Esophagus squamous epithelium (tissue), 5 donors: Measurements from ENCODE around the gene MERTK. TPM values are rescaled to one million over a fixed set of nuclear protein-coding genes. Genes with fewer than 3 reads are reported as not detected.
"Not testable (repeated sequence)": the region's sequence is repeated elsewhere in the genome, so short reads cannot be mapped to it uniquely, and the experiment has no call there.

Source experiments
- DNase-seq: peaks from one replicate; lab custom pipeline; 2025; lab: John Stamatoyannopoulos, UW
- H3K27ac ChIP-seq, 4 donors: fragments of 200-600 bp; sonication (generic); one replicate each; pipeline ENCODE4 v1.5.1; 2016 to 2019; ENCODE audit warnings: mild to moderate bottlenecking in 1 of 4
- H3K27me3 ChIP-seq, 4 donors: fragments of 200-600 bp; sonication (generic); 1 replicate in 3 of 4; 2 replicates in 1 of 4; pipeline versions ENCODE4 v1.5.1 to v1.6.0; 2017 to 2021; ENCODE audit warnings: antibody characterized with exemption in 1 of 4
- H3K36me3 ChIP-seq, 3 donors: fragments of 200-600 bp; sonication (generic); one replicate each; pipeline ENCODE4 v1.5.1; 2016 to 2019
- H3K4me1 ChIP-seq, 3 donors: fragments of 200-600 bp; sonication (generic); one replicate each; pipeline ENCODE4 v1.5.1; 2017 to 2019
- H3K4me3 ChIP-seq, 4 donors: fragments of 200-600 bp; sonication (generic); 1 replicate in 3 of 4; 2 replicates in 1 of 4; pipeline ENCODE4 v1.5.1; 2016 to 2019; ENCODE audit warnings: mild to moderate bottlenecking in 2 of 4, moderate library complexity in 1 of 4
- H3K9me3 ChIP-seq, 3 donors: fragments of 200-600 bp; sonication (generic); one replicate each; pipeline ENCODE4 v1.5.1; 2016 to 2019
- POLR2A ChIP-seq, 4 donors: fragments of 450-650 bp; IDR thresholded peaks; one replicate each; pipeline ENCODE4 v1.6.1; 2017; ENCODE audit warnings: antibody characterized with exemption in 4 of 4, mild to moderate bottlenecking in 4 of 4, moderate library complexity in 3 of 4
- WGBS, 2 donors: methylation state at CpG; one replicate each; pipeline ENCODE4 v1.1.5; 2018; 5-methylcytosine and 5-hydroxymethylcytosine counted together
- intact Hi-C: fragments of 100-400 bp; cut with DNase I; formaldehyde crosslinking; loops from one replicate; pipeline ENCODE4 v1.15.0; 2022
- total RNA-seq, 4 donors: library from RNA; depleted of rRNA; stranded (reverse); fragments of >200 nt; gene quantifications; one replicate each; pipeline ENCODE4 v1.1.0, GENCODE V29; 2016
- TF ChIP-seq, protein P1 (sequence below), 6 experiments: fragments of 450-650 bp in 4 of 6; fragments of 200-600 bp in 2 of 6; sonication (generic) in 2 of 6; IDR thresholded peaks; one replicate each; pipeline ENCODE4 v1.5.1; 2016 to 2019; ENCODE audit warnings: antibody characterized with exemption in 6 of 6, mild to moderate bottlenecking in 4 of 6, moderate library complexity in 4 of 6
- donor health status: DM: yes; HTN: yes; CAD: no.

The MERTK gene
- total RNA-seq, 4 donors from 2014 or later, result 1.7 to 13.7 (median 7.0) TPM

DNA sequence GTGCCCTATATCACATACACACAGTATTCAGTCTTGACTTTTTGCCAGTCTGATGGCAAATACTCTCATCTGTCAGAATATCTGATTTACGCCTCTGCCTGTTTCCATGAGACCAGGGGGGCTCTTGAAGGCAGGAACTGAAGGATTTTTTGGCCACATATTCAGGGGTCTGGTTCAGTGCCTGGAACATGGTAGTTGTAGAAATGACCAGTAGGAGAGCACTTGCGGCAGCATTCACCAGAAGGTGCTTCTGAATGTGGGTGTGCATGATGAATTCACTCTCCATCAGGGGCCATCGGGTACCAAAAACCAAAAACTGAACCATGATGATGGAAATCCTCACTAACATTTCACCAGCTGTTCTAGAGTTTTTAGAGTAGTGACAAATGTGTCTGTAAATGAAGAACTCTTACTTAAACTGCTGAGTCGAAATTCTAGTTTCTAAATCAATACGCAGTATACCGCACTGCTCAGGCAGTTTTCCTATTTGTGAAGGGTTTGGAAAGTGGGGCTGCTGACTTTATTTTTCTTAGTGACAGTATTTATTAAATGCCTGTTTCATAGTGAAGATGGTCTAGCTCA is 54.6 kb downstream of the MERTK start:
- TF ChIP-seq POLR2A (IDR thresholded peaks at IDR 0.05), result no peak
- TF ChIP-seq, protein P1, sequence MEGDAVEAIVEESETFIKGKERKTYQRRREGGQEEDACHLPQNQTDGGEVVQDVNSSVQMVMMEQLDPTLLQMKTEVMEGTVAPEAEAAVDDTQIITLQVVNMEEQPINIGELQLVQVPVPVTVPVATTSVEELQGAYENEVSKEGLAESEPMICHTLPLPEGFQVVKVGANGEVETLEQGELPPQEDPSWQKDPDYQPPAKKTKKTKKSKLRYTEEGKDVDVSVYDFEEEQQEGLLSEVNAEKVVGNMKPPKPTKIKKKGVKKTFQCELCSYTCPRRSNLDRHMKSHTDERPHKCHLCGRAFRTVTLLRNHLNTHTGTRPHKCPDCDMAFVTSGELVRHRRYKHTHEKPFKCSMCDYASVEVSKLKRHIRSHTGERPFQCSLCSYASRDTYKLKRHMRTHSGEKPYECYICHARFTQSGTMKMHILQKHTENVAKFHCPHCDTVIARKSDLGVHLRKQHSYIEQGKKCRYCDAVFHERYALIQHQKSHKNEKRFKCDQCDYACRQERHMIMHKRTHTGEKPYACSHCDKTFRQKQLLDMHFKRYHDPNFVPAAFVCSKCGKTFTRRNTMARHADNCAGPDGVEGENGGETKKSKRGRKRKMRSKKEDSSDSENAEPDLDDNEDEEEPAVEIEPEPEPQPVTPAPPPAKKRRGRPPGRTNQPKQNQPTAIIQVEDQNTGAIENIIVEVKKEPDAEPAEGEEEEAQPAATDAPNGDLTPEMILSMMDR (IDR thresholded peaks at IDR 0.05), result no peak
- H3K9me3 ChIP-seq, result no peaks in the 10 kb centered on the region
- H3K4me1 ChIP-seq, result peaks cover 4 to 20% (median 4%) of the 10 kb centered on the region in 3 donors
- intact Hi-C loops, result no loop called here
- DNase-seq, result no peak
- WGBS, 2 donors, result 90 to 92% methylated on average over 5 to 6 of the region's 6 CpGs
- no peaks in the 10 kb centered on the region for H3K36me3 ChIP-seq
- H3K27me3 ChIP-seq, result peaks cover 0 to 49% (median 0%) of the 10 kb centered on the region in 4 donors
- no peak overlapping the region for H3K27ac ChIP-seq
- H3K4me3 ChIP-seq, result no peak overlapping the region

DNA sequence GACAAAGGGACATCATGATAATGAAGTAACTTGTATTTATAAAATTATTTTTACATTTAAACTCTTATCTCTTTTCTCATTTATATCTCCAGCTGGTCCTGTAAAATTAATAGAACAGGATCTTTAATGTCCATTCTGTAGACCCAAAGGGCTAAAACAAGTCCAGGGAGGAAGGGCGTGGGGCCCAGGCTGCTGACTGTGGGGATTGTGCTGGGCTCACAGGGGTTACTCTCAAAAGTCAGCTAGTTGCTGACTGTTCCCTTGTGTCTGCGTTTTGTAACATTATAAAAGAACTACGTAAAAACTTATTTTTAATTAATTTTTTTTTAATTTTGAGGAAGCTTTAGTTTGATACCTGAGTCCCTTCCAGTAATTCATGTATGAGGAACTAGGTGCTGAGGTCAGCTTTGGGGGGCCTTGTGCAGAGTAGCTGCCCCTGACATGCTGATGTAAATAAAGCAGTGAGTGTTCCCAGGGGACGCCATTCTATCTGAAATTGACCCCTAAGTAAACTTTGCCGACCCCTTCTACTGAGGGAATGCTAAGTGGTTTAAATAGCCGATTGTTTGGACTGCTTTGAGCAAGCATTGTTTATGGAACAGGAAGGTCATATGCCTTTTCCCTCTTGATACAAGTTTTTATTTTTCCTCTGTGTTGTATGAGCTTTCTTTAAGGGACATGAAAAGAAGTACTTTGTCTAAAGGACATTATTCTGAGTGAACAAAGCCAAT is 56.4 kb downstream of the MERTK start:
- intact Hi-C loops, result no loop called here
- Histone ChIP-seq H3K27ac (peak overlapping the region in 1 of 4 donors; percentile 43), H3K4me1 (peaks cover 4 to 36% (median 8%) of the 10 kb centered on the region in 3 donors), H3K4me3 (no peak overlapping the region), H3K36me3 (no peaks in the 10 kb centered on the region), H3K9me3 (no peaks in the 10 kb centered on the region), H3K27me3 (peaks cover 0 to 38% (median 0%) of the 10 kb centered on the region in 4 donors)
- TF ChIP-seq, protein P1 (IDR thresholded peaks at IDR 0.05), result no peak
- TF ChIP-seq POLR2A (IDR thresholded peaks at IDR 0.05), result no peak
- no peak for DNase-seq
- WGBS, 2 donors, result 65% methylated on average over 6 of the region's 6 CpGs

DNA sequence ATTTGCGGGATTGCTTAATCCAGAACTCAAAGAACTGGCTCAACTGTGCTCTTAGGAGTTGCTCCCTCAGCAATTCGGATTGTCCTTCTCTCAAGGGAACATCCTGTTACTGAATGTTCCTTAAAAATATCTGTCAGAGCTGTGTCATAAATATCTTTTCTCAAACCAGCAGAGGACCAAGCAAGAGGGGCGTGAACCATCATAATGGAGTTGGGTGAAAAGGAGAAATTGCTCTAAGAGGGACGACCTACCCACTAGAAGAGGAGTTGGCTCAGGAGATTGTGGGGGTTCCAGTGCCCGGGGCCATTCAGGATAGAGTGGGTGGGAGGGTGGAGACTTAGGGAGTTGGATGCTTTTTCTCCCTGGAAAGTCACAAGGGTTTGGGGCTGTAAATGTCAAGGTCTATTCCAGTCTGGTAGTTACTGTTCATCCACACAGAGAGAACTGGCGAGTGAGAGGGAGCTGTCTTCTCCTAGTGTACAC is 59.5 kb downstream of the MERTK start:
- intact Hi-C loops, result no loop called here
- Histone ChIP-seq H3K36me3 (no peaks in the 10 kb centered on the region), H3K4me3 (no peak overlapping the region), H3K4me1 (peaks cover 4 to 36% (median 8%) of the 10 kb centered on the region in 3 donors), H3K27me3 (peaks cover 0 to 17% (median 0%) of the 10 kb centered on the region in 4 donors), H3K27ac (peak overlapping the region; percentile 49 to 89 (median 73)), H3K9me3 (no peaks in the 10 kb centered on the region)
- no peak for TF ChIP-seq POLR2A (IDR thresholded peaks at IDR 0.05)
- TF ChIP-seq, protein P1 (IDR thresholded peaks at IDR 0.05), result no peak
- no peak for DNase-seq
- 63 to 66% methylated on average over 6 of the region's 6 CpGs for WGBS, 2 donors

DNA sequence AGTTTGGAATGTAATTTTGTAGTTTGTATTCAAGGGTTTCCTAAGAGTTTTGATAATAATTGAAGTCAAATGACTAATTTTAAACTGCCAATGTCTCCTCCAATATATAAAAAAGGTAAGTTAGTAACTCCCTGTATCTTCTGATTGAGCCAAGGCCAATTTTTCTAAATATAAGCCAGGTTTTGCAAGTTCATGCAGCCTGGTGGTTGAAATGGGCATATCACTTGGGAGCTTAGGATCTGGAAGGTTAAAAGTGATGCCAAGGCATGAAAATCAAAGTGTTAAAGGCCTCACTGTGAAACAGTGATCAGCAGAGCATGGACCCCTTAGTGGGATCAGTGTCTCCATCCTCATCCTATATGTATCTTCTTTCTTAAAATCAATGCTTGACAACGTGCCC is 60.5 kb downstream of the MERTK start:
- no peaks in the 10 kb centered on the region for H3K36me3 ChIP-seq
- WGBS, 2 donors, result 73 to 74% methylated on average over 1 of the region's 1 CpG
- DNase-seq, result no peak
- intact Hi-C loops, result no loop called here
- peaks cover 4 to 36% (median 8%) of the 10 kb centered on the region in 3 donors for H3K4me1 ChIP-seq
- peaks cover 0 to 14% (median 0%) of the 10 kb centered on the region in 4 donors for H3K27me3 ChIP-seq
- TF ChIP-seq POLR2A (IDR thresholded peaks at IDR 0.05), result no peak
- TF ChIP-seq, protein P1 (IDR thresholded peaks at IDR 0.05), result peak in 2 of 6 experiments; percentile 14 to 25
- H3K27ac ChIP-seq, result peak overlapping the region in 3 of 4 donors; percentile 65 to 89 (median 81)
- H3K9me3 ChIP-seq, result no peaks in the 10 kb centered on the region
- H3K4me3 ChIP-seq, result no peak overlapping the region

DNA sequence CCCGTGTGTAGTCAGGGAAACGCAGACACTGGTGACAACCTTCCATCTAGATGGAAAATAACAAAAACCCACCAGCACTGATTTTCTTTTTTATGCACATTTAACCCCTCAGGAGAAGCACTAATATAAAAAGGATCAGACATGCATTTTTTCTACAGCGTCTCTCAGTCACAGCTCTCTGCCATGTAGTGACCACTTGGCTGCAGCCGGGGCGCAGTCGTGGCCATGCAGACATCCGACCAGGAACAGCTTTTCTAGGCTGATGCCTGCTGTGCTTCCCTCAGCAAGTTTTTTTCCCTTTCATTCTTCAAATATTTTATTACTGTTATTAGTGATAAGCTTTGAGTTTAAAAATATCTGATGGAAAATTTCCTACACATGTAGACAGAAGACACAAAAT is 63.3 kb downstream of the MERTK start:
- WGBS, 2 donors, result 92 to 93% methylated on average over 7 of the region's 7 CpGs
- no peaks in the 10 kb centered on the region for H3K36me3 ChIP-seq
- H3K4me1 ChIP-seq, result peaks cover 4 to 25% (median 8%) of the 10 kb centered on the region in 3 donors
- TF ChIP-seq, protein P1 (IDR thresholded peaks at IDR 0.05), result no peak
- no peak for TF ChIP-seq POLR2A (IDR thresholded peaks at IDR 0.05)
- intact Hi-C loops, result no loop called here
- no peak overlapping the region for H3K27ac ChIP-seq
- H3K9me3 ChIP-seq, result no peaks in the 10 kb centered on the region
- peaks cover 0 to 7% (median 0%) of the 10 kb centered on the region in 4 donors for H3K27me3 ChIP-seq
- no peak overlapping the region for H3K4me3 ChIP-seq
- no peak for DNase-seq

DNA sequence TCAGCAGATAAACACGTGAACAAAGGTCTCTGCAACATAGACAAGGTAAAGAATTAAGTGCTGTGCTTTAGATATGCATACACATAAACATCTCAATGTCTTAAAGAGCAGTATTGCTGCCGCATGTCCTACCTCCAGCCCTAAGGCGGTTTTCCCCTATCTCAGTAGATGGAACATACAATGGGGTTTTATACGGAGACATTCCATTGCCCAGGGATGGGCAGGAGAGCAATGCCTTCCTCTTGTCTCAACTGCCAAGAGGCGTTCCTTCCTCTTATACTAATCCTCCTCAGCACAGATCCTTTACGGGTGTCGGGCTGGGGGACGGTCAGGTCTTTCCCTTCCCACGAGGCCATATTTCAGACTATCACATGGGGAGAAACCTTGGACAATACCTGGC is 64.7 kb downstream of the MERTK start:
- WGBS, 2 donors, result 69 to 98% methylated on average over 7 of the region's 9 CpGs
- peaks cover 0 to 22% (median 3%) of the 10 kb centered on the region in 3 donors for H3K4me1 ChIP-seq
- H3K9me3 ChIP-seq, H3K36me3 ChIP-seq, DNase-seq, intact Hi-C loops, H3K27me3 ChIP-seq, H3K4me3 ChIP-seq, H3K27ac ChIP-seq: not testable (repeated sequence)

DNA sequence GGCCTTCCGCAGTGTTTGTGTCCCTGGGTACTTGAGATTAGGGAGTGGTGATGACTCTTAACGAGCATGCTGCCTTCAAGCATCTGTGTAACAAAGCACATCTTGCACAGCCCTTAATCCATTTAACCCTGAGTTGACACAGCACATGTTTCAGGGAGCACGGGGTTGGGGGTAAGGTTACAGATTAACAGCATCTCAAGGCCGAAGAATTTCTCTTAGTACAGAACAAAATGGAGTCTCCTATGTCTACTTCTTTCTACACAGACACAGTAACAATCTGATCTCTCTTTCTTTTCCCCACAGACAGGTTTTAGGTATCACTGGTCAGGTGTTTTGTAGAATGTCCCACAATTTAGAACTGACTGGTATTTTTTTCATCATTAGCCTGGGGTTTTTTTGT is 65.1 kb downstream of the MERTK start:
- WGBS, 2 donors, result 76 to 79% methylated on average over 3 to 4 of the region's 4 CpGs
- peaks cover 0 to 18% (median 0%) of the 10 kb centered on the region in 3 donors for H3K4me1 ChIP-seq
- H3K27ac ChIP-seq, DNase-seq, H3K9me3 ChIP-seq, H3K27me3 ChIP-seq, intact Hi-C loops, H3K4me3 ChIP-seq: not testable (repeated sequence)
- peaks cover 0 to 13% (median 0%) of the 10 kb centered on the region in 3 donors for H3K36me3 ChIP-seq
